GM10248 (cell line): ENCODE results near the gene GNL2.

Experiments used
- CTCF ChIA-PET: fragments of 300-600 bp; sonication (Branson Sonifier 250); formaldehyde crosslinking; extraction: SDS; loops from one replicate; lab custom pipeline; 2021; ENCODE audit warnings: antibody characterized with exemption; lab: Yijun Ruan, JAX
- POLR2A ChIA-PET: fragments of 350-650 bp; sonication (Branson Sonifier 250); formaldehyde crosslinking; extraction: SDS; loops from one replicate; lab custom pipeline; 2020; ENCODE audit warnings: antibody characterized with exemption; lab: Yijun Ruan, JAX
- DNase-seq: peaks from one replicate; pipeline ENCODE4 v3.0.0; 2012; ENCODE audit errors: extremely low spot score
- CTCF ChIP-seq: IDR thresholded peaks from 2 replicates; pipeline ENCODE4 v1.5.1; 2012; ENCODE audit warnings: mild to moderate bottlenecking, low read depth; ENCODE audit errors: extremely low read depth, missing control alignments, control extremely low read depth

Gene GNL2

GRCh38 chr1:37556712-37557196 lies 39.0 kb downstream of the GNL2 start, which contains the start of gene DNALI1:
Gene DNALI1 (plus strand): TSS chr1:37556940. CDS start chr1:37556995, 55 bp downstream.
- peak; percentile 59 for DNase-seq
- no peak for TF ChIP-seq CTCF
- ChIA-PET CTCF (interaction anchor here (1.3 kb wide), 1 partner anchor 125 kb away, joined by 4 read pairs; no protein-coding TSS in a partner anchor), POLR2A (no interaction called here)

GRCh38 chr1:37553927-37554808 lies 41.6 kb downstream of the GNL2 start, which contains the start of gene SNIP1:
Gene SNIP1 (minus strand): TSS chr1:37554293. CDS start chr1:37554229, 64 bp downstream.
- peak; percentile 99 for DNase-seq
- CTCF ChIA-PET: interaction anchor here (0.6 to 1.4 kb wide), 2 partner anchors 39 to 138 kb away, joined by 3 read pairs; partner anchors contain the start of genes CDCA8 and MEAF6
- TF ChIP-seq CTCF: no peak
- POLR2A ChIA-PET: no interaction called here

- ChIA-PET CTCF (interaction anchor here (0.6 to 1.4 kb wide), 2 partner anchors 39 to 139 kb away, joined by 3 read pairs; partner anchors contain the start of genes CDCA8 and MEAF6), POLR2A (no interaction called here)
- TF ChIP-seq CTCF: no peak
- DNase-seq: no peak
Measured at GRCh38 chr1:37553598-37553926, 42.2 kb downstream of the GNL2 start.

- ChIA-PET POLR2A (interaction anchor here (1.2 kb wide), 1 partner anchor 74 kb away, joined by 3 read pairs; the partner anchor contains the start of gene ZC3H12A), CTCF (interaction anchor here (1.4 to 2.7 kb wide), 3 partner anchors 13 to 133 kb away, joined by 3 to 12 read pairs (median 3); partner anchors contain the start of gene MEAF6)
- DNase-seq: no peak
- TF ChIP-seq CTCF: no peak
Measured at GRCh38 chr1:37549341-37549740, 46.4 kb downstream of the GNL2 start.

DNA sequence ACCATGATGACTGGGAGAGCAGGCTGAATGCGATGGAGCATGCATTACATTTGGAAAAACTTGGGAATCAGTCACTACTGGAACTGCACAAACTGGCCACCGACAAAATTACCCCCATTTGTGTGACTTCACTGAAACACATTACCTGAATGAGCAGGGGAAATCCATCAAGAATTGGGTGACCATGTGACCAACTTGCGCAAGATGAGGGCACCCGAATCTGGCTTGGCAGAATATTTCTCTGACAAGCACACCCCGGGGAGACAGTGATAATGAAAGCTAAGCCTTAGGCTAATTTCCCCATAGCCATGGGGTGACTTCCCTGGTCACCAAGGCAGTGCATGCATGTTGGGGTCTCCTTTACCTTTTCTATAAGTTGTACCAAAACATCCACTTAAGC lies 50.7 kb downstream of the GNL2 start:
- TF ChIP-seq CTCF: no peak
- ChIA-PET POLR2A (no interaction called here), CTCF (no interaction called here)

DNA sequence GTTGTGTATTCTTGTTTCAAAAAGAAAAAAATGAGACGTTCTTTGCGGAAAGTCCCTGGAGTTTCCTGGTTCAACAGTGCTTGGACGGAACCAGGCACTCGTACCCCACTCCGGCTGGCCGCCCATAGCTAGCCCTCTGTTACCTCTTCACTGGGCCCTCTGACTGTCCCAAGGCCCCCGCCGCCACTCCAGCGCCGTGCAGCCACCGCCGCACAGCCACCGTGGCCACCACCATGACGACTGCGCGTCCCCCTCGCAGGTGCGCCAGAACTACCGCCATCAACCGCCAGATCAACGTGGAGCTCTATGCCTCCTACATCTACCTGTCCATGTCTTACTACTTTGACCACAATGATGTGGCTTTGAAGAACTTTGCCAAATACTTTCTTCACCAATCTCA lies 51.2 kb downstream of the GNL2 start:
- ChIA-PET POLR2A (no interaction called here), CTCF (no interaction called here)
- DNase-seq: no peak
- no peak for TF ChIP-seq CTCF

More for the DNA sequence above, 50.7 kb downstream of the GNL2 start:
- DNase-seq: no peak
